Measurements from ENCODE around the gene BTBD2.

DNA sequence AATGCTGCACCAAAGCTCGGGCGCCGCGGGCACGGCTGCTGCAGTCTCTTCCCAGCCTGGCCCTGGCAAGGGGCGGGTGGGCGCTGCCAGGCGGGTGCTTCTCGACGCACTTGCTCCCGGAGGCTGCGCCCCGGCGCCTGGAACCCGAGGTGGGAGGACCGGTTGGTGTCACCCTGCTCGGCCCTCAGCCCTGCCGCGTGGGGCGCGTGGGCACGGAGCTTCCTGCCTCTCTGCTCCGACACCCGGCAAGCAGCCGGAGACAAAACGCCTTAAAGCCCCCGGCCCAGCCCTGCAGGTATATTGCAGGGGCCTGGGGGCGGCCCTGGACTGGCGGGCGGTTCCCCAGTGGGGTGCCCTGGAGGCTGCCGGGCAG is 34.7 kb downstream of the BTBD2 start:
- TF ChIP-seq, protein P1, sequence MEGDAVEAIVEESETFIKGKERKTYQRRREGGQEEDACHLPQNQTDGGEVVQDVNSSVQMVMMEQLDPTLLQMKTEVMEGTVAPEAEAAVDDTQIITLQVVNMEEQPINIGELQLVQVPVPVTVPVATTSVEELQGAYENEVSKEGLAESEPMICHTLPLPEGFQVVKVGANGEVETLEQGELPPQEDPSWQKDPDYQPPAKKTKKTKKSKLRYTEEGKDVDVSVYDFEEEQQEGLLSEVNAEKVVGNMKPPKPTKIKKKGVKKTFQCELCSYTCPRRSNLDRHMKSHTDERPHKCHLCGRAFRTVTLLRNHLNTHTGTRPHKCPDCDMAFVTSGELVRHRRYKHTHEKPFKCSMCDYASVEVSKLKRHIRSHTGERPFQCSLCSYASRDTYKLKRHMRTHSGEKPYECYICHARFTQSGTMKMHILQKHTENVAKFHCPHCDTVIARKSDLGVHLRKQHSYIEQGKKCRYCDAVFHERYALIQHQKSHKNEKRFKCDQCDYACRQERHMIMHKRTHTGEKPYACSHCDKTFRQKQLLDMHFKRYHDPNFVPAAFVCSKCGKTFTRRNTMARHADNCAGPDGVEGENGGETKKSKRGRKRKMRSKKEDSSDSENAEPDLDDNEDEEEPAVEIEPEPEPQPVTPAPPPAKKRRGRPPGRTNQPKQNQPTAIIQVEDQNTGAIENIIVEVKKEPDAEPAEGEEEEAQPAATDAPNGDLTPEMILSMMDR (conservative IDR thresholded peaks at IDR 0.05; ENCODE audit: low read depth in 2 of 2) = no peak
- TF ChIP-seq POLR2AphosphoS5 (IDR thresholded peaks at IDR 0.05; ENCODE audit: low read depth) = no peak
- TF ChIP-seq, protein P2, sequence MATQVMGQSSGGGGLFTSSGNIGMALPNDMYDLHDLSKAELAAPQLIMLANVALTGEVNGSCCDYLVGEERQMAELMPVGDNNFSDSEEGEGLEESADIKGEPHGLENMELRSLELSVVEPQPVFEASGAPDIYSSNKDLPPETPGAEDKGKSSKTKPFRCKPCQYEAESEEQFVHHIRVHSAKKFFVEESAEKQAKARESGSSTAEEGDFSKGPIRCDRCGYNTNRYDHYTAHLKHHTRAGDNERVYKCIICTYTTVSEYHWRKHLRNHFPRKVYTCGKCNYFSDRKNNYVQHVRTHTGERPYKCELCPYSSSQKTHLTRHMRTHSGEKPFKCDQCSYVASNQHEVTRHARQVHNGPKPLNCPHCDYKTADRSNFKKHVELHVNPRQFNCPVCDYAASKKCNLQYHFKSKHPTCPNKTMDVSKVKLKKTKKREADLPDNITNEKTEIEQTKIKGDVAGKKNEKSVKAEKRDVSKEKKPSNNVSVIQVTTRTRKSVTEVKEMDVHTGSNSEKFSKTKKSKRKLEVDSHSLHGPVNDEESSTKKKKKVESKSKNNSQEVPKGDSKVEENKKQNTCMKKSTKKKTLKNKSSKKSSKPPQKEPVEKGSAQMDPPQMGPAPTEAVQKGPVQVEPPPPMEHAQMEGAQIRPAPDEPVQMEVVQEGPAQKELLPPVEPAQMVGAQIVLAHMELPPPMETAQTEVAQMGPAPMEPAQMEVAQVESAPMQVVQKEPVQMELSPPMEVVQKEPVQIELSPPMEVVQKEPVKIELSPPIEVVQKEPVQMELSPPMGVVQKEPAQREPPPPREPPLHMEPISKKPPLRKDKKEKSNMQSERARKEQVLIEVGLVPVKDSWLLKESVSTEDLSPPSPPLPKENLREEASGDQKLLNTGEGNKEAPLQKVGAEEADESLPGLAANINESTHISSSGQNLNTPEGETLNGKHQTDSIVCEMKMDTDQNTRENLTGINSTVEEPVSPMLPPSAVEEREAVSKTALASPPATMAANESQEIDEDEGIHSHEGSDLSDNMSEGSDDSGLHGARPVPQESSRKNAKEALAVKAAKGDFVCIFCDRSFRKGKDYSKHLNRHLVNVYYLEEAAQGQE (IDR thresholded peaks at IDR 0.05; ENCODE audit: unreplicated experiment) = no peak
- TF ChIP-seq EZH2 (IDR thresholded peaks at IDR 0.05; ENCODE audit: low read depth, unreplicated experiment) = no peak
- TF ChIP-seq EZH2phosphoT487 (IDR thresholded peaks at IDR 0.05; ENCODE audit: unreplicated experiment) = no peak
- TF ChIP-seq, protein P3, sequence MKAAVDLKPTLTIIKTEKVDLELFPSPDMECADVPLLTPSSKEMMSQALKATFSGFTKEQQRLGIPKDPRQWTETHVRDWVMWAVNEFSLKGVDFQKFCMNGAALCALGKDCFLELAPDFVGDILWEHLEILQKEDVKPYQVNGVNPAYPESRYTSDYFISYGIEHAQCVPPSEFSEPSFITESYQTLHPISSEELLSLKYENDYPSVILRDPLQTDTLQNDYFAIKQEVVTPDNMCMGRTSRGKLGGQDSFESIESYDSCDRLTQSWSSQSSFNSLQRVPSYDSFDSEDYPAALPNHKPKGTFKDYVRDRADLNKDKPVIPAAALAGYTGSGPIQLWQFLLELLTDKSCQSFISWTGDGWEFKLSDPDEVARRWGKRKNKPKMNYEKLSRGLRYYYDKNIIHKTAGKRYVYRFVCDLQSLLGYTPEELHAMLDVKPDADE (IDR thresholded peaks at IDR 0.05) = no peak
- TF ChIP-seq NANOG (IDR thresholded peaks at IDR 0.05; ENCODE audit: borderline replicate concordance) = no peak
- TF ChIP-seq ZNF331 (CRISPR knock-in tag; IDR thresholded peaks at IDR 0.05; ENCODE audit: low read depth) = no peak
- TF ChIP-seq STAT1 (IDR thresholded peaks at IDR 0.05; ENCODE audit: unreplicated experiment) = no peak
- no peak for TF ChIP-seq ZNF114 (CRISPR knock-in tag; IDR thresholded peaks at IDR 0.05)
